Gastroesophageal sphincter (tissue), 3 donors: Measurements from ENCODE around the gene ZNF223.

ENCODE experiments used
- CTCF ChIP-seq, 4 experiments: fragments of 200-600 bp in 2 of 4; fragments of 450-650 bp in 2 of 4; sonication (generic) in 1 of 4; IDR thresholded peaks; one replicate each; pipeline ENCODE4 v1.5.1; 2017 to 2019; ENCODE audit warnings: antibody characterized with exemption in 4 of 4, mild to moderate bottlenecking in 2 of 4, moderate library complexity in 2 of 4
- EP300 ChIP-seq: sonication (generic); formaldehyde crosslinking; IDR thresholded peaks from one replicate; pipeline ENCODE4 v1.6.1; 2017; ENCODE audit warnings: antibody characterized with exemption, mild to moderate bottlenecking
- POLR2AphosphoS5 ChIP-seq: sonication (generic); formaldehyde crosslinking; IDR thresholded peaks from one replicate; pipeline ENCODE4 v1.6.1; 2017; ENCODE audit warnings: antibody characterized with exemption

GRCh38 chr19:44069415-44069814 lies 17.6 kb downstream of the ZNF223 start:
- TF ChIP-seq CTCF (IDR thresholded peaks at IDR 0.05) (no peak), EP300 (no peak), POLR2AphosphoS5 (no peak)
